Thyroid gland (tissue), 4 donors: Measurements from ENCODE around the gene CDH4.

Experiments used
- POLR2A ChIP-seq, 2 donors: fragments of 450-650 bp; IDR thresholded peaks; one replicate each; pipeline ENCODE4 v1.6.1; 2017; ENCODE audit warnings: antibody characterized with exemption in 2 of 2, mild to moderate bottlenecking in 2 of 2, moderate library complexity in 1 of 2
- TF ChIP-seq, protein P1 (sequence below), 6 experiments: fragments of 200-600 bp in 3 of 6; fragments of 450-650 bp in 3 of 6; sonication (generic) in 3 of 6; IDR thresholded peaks; one replicate each; pipeline ENCODE4 v1.5.1; 2016 to 2019; ENCODE audit warnings: antibody characterized with exemption in 6 of 6, mild to moderate bottlenecking in 2 of 6, inconsistent platforms in 1 of 6, moderate library complexity in 1 of 6

DNA sequence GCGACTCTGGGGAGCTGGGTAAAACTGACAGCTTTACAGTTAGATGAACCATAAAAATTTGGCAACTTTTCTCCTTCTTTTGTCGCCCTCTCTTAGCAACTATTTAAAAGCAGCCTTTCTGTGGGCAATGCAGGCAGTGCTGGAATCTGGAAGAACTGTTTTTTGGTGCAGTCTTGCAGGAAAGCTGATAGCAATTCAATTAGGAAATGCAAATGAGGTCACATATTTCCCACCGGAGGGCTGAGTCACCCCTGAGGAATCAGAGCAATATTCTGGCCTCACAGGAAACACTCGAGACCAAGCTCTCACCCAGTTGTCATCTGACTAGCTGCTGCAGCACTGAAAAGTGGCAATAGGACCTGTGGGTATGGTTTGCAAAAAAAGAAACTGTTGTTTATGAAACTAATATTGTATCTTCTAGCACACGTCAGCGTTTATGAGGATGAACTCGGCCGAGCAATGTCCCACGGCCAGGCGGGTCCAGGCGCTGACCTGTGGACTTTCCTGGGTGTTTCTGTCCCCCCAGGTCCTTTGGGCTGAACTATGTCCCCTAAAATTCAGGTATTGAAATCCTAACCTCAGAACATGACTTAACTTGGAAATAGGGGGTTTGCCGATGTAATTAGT lies 501.4 kb downstream of the CDH4 start:
- TF ChIP-seq, protein P1, sequence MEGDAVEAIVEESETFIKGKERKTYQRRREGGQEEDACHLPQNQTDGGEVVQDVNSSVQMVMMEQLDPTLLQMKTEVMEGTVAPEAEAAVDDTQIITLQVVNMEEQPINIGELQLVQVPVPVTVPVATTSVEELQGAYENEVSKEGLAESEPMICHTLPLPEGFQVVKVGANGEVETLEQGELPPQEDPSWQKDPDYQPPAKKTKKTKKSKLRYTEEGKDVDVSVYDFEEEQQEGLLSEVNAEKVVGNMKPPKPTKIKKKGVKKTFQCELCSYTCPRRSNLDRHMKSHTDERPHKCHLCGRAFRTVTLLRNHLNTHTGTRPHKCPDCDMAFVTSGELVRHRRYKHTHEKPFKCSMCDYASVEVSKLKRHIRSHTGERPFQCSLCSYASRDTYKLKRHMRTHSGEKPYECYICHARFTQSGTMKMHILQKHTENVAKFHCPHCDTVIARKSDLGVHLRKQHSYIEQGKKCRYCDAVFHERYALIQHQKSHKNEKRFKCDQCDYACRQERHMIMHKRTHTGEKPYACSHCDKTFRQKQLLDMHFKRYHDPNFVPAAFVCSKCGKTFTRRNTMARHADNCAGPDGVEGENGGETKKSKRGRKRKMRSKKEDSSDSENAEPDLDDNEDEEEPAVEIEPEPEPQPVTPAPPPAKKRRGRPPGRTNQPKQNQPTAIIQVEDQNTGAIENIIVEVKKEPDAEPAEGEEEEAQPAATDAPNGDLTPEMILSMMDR (IDR thresholded peaks at IDR 0.05): no peak
- no peak for TF ChIP-seq POLR2A (IDR thresholded peaks at IDR 0.05)
